SK-N-SH (cell line): ENCODE measurements around the gene TRAIP. TPM values are rescaled to one million over a fixed set of nuclear protein-coding genes. Genes with fewer than 3 reads are reported as not detected.
A peak's percentile ranks its signal among the peaks of the same experiment; 100 is the strongest.

Experiments
- CTCF ChIA-PET: fragments of 300-600, 350-600 bp; formaldehyde crosslinking; extraction: SDS; loops from one replicate; lab custom pipeline; 2021; lab: Yijun Ruan, JAX
- POLR2A ChIA-PET: fragments of 350-600 bp; sonication (Branson Sonifier 250); formaldehyde crosslinking; extraction: SDS; loops from one replicate; lab custom pipeline; 2020; ENCODE audit warnings: antibody characterized with exemption, inconsistent platforms; lab: Yijun Ruan, JAX
- DNase-seq: peaks from one replicate; pipeline ENCODE4 v3.0.0; 2012
- H2AFZ ChIP-seq: fragments of 200-600 bp; sonication (generic); 2 replicates; pipeline ENCODE4 v1.8.1; 2016; ENCODE audit warnings: antibody characterized with exemption, mild to moderate bottlenecking, low read depth
- H3F3A ChIP-seq: fragments of 200-600 bp; sonication (generic); replicated peaks from 2 replicates; pipeline ENCODE3; 2016; ENCODE audit warnings: antibody characterized with exemption, mild to moderate bottlenecking; ENCODE audit not compliant: insufficient read depth
- H3K27ac ChIP-seq, 2 experiments: fragments of 200-500 bp in 1 of 2; fragments of 200-600 bp in 1 of 2; sonication (Bioruptor generic) in 1 of 2; sonication (generic), shearing (Covaris generic) in 1 of 2; 2 replicates each; pipeline versions ENCODE4 v1.5.1 to v1.6.1; 2014 to 2016; ENCODE audit warnings: low read depth in 2 of 2, inconsistent platforms in 1 of 2, low read length in 1 of 2, mild to moderate bottlenecking in 1 of 2, mixed read lengths in 1 of 2
- H3K27me3 ChIP-seq: fragments of 200-600 bp; sonication (generic), shearing (Covaris generic); 2 replicates; pipeline ENCODE4 v1.6.1; 2016; ENCODE audit warnings: mixed run types; ENCODE audit not compliant: insufficient read depth
- H3K36me3 ChIP-seq, 2 experiments: fragments of 200-500 bp in 1 of 2; fragments of 200-600 bp in 1 of 2; sonication (Bioruptor generic) in 1 of 2; sonication (generic) in 1 of 2; replicated peaks in 1 of 2; 2 replicates each; pipeline versions ENCODE3 to v1.5.1; 2014 to 2016; ENCODE audit warnings: low read length in 1 of 2, mild to moderate bottlenecking in 1 of 2; ENCODE audit not compliant: insufficient read depth in 2 of 2, control insufficient read depth in 1 of 2
- H3K4me1 ChIP-seq, 2 experiments: fragments of 200-500 bp in 1 of 2; fragments of 200-600 bp in 1 of 2; sonication (Bioruptor generic) in 1 of 2; sonication (generic), shearing (Covaris generic) in 1 of 2; 2 replicates each; pipeline versions ENCODE4 v1.5.1 to v1.6.1; 2014 to 2016; ENCODE audit warnings: low read depth in 1 of 2, low read length in 1 of 2, mixed run types in 1 of 2; ENCODE audit not compliant: insufficient read depth in 2 of 2, control insufficient read depth in 1 of 2
- H3K4me2 ChIP-seq: fragments of 200-600 bp; sonication (generic), shearing (Covaris generic); 2 replicates; pipeline ENCODE4 v1.6.1; 2017; ENCODE audit warnings: mixed run types
- H3K4me3 ChIP-seq, 2 experiments: fragments of 200-500 bp in 1 of 2; fragments of 200-600 bp in 1 of 2; sonication (Bioruptor generic) in 1 of 2; sonication (generic), shearing (Covaris generic) in 1 of 2; 2 replicates each; pipeline versions ENCODE4 v1.5.1 to v1.8.1; 2014 to 2016; ENCODE audit warnings: low read depth in 2 of 2, inconsistent platforms in 1 of 2, low read length in 1 of 2, mild to moderate bottlenecking in 1 of 2, mixed read lengths in 1 of 2, moderate library complexity in 1 of 2
- H3K79me2 ChIP-seq: fragments of 200-600 bp; sonication (generic); 2 replicates; pipeline ENCODE4 v1.8.1; 2017; ENCODE audit warnings: mild to moderate bottlenecking; ENCODE audit not compliant: insufficient read depth
- H3K9ac ChIP-seq: fragments of 200-600 bp; sonication (generic); 2 replicates; pipeline ENCODE4 v1.6.1; 2017; ENCODE audit warnings: mixed run types
- H3K9me2 ChIP-seq: fragments of 200-600 bp; sonication (generic); 2 replicates; pipeline ENCODE4 v1.6.1; 2017; ENCODE audit warnings: mixed run types
- H3K9me3 ChIP-seq: fragments of 200-600 bp; sonication (generic); 2 replicates; pipeline ENCODE4 v1.6.1; 2017; ENCODE audit warnings: mixed run types, mild to moderate bottlenecking, moderate library complexity
- H4K20me1 ChIP-seq: fragments of 200-600 bp; sonication (generic); 2 replicates; pipeline ENCODE4 v1.6.1; 2017; ENCODE audit warnings: mild to moderate bottlenecking, mixed run types; ENCODE audit not compliant: insufficient read depth
- CHD2 ChIP-seq: fragments of 150-350 bp; IDR thresholded peaks from 2 replicates; pipeline ENCODE4 v1.6.1; 2018; ENCODE audit warnings: low read length; ENCODE audit not compliant: partially characterized antibody
- ELF1 ChIP-seq: IDR thresholded peaks from 2 replicates; pipeline ENCODE4 v1.4.0; 2012
- EP300 ChIP-seq, 2 experiments: IDR thresholded peaks; 2 replicates each; pipeline versions ENCODE4 v1.4.0 to v1.6.1; 2012; ENCODE audit warnings: borderline replicate concordance in 1 of 2, low read depth in 1 of 2, low read length in 1 of 2
- FOSL2 ChIP-seq: IDR thresholded peaks from 2 replicates; pipeline ENCODE4 v1.4.0; 2012; ENCODE audit warnings: low read depth, mild to moderate bottlenecking, moderate library complexity, borderline replicate concordance
- FOXJ3 ChIP-seq: sonication (generic); formaldehyde crosslinking; IDR thresholded peaks from 2 replicates; pipeline ENCODE4 v1.5.1; 2020; ENCODE audit warnings: mild to moderate bottlenecking, missing genetic modification reagents
- FOXM1 ChIP-seq: IDR thresholded peaks from 2 replicates; pipeline ENCODE4 v1.4.0; 2012; ENCODE audit warnings: low read depth, mild to moderate bottlenecking
- GATA2 ChIP-seq: sonication (generic); formaldehyde crosslinking; IDR thresholded peaks from 2 replicates; pipeline ENCODE4 v1.5.0; 2020; ENCODE audit warnings: mild to moderate bottlenecking, missing genetic modification reagents
- MAX ChIP-seq: IDR thresholded peaks from 2 replicates; pipeline ENCODE4 v1.4.0; 2012; ENCODE audit warnings: low read depth
- RCOR1 ChIP-seq: fragments of 150-350 bp; IDR thresholded peaks from 2 replicates; pipeline ENCODE4 v1.6.1; 2017; ENCODE audit warnings: antibody characterized with exemption, low read length
- RFX5 ChIP-seq: IDR thresholded peaks from 2 replicates; pipeline ENCODE4 v1.6.1; 2012; ENCODE audit warnings: mild to moderate bottlenecking, improper control_type of control experiment, low read length
- SIN3A ChIP-seq: IDR thresholded peaks from 2 replicates; pipeline ENCODE4 v1.6.1; 2012; ENCODE audit warnings: low read depth, mild to moderate bottlenecking, low read length, moderate library complexity, borderline replicate concordance
- TAF1 ChIP-seq: IDR thresholded peaks from 2 replicates; pipeline ENCODE4 v1.6.1; 2012; ENCODE audit warnings: low read depth, mild to moderate bottlenecking, low read length, moderate library complexity, borderline replicate concordance
- TCF12 ChIP-seq: IDR thresholded peaks from 2 replicates; pipeline ENCODE4 v1.4.0; 2012
- YY1 ChIP-seq: IDR thresholded peaks from 2 replicates; pipeline ENCODE4 v1.4.0; 2012; ENCODE audit warnings: low read depth, mild to moderate bottlenecking
- ZBTB33 ChIP-seq: IDR thresholded peaks from 2 replicates; pipeline ENCODE4 v1.4.0; 2012; ENCODE audit warnings: low read depth, borderline replicate concordance
- WGBS: methylation state at CpG from one replicate; pipeline ENCODE4 v1.1.6; 2017; ENCODE audit warnings: low lambda C conversion rate; 5-methylcytosine and 5-hydroxymethylcytosine counted together
- polyA plus RNA-seq, 3 experiments: library from polyadenylated mRNA; depleted of rRNA; stranded (reverse); fragments of >200 nt; gene quantifications; 2 replicates each; pipeline ENCODE4 v1.2.3, GENCODE V29; 2012
- TF ChIP-seq, protein P1 (sequence below): IDR thresholded peaks from 2 replicates; pipeline ENCODE4 v1.6.1; 2012; ENCODE audit warnings: mild to moderate bottlenecking, low read depth, low read length, moderate library complexity
- TF ChIP-seq, protein P2 (sequence below): fragments of 200-600 bp; sonication (generic); IDR thresholded peaks from 2 replicates; pipeline ENCODE4 v1.6.1; 2017; ENCODE audit warnings: antibody characterized with exemption, mild to moderate bottlenecking, moderate library complexity
- TF ChIP-seq, protein P3 (sequence below): IDR thresholded peaks from 2 replicates; pipeline ENCODE4 v1.4.0; 2012; ENCODE audit warnings: low read depth, borderline replicate concordance

Gene TRAIP
- polyA plus RNA-seq, 1 of the 3 experiments (the other 2 are of a cell fraction) = 8.1 TPM

- no peak overlapping the region for H3K4me3 ChIP-seq
- H3K4me1 ChIP-seq = peaks cover 0 to 48% of the 10 kb centered on the region in 2 experiments; a peak in 1 of 4 replicates
- peaks cover 5 to 25% of the 10 kb centered on the region in 2 experiments for H3K36me3 ChIP-seq
- no peak overlapping the region for H3K4me2 ChIP-seq
- CTCF ChIA-PET = interaction anchor here (0.9 to 14.6 kb wide), 3 partner anchors 36 to 63 kb away, joined by 3 to 386 read pairs (median 3); partner anchors contain the start of genes CDHR4, INKA1 and UBA7
- no peak overlapping the region for H3K9ac ChIP-seq
- DNase-seq = no peak
- no peaks in the 10 kb centered on the region for H3K79me2 ChIP-seq
- 80% methylated on average over 2 of the region's 3 CpGs for WGBS
- no peaks in the 10 kb centered on the region for H3K9me3 ChIP-seq
- H3F3A ChIP-seq = no peaks in the 10 kb centered on the region
- H4K20me1 ChIP-seq = no peaks in the 10 kb centered on the region
- no peak overlapping the region for H2AFZ ChIP-seq
- H3K27ac ChIP-seq = peak overlapping the region in 1 of 2 experiments; percentile 89; a peak in 2 of 4 replicates
- no peaks in the 10 kb centered on the region for H3K27me3 ChIP-seq
- peak in 1 of 2 experiments; percentile 24; a peak in 1 of 4 replicates for TF ChIP-seq EP300 (IDR thresholded peaks at IDR 0.05; ENCODE audit: borderline replicate concordance in 1 of 2, low read depth in 1 of 2, low read length in 1 of 2)
- no peak for TF ChIP-seq RCOR1
- no peaks in the 10 kb centered on the region for H3K9me2 ChIP-seq
- POLR2A ChIA-PET = interaction anchor here (1.0 kb wide), 1 partner anchor 40 kb away, joined by 3 read pairs; the partner anchor contains the start of gene INKA1
These were observed 13.4 kb downstream of the TRAIP start for GRCh38 chr3:49842843-49843517.

DNA sequence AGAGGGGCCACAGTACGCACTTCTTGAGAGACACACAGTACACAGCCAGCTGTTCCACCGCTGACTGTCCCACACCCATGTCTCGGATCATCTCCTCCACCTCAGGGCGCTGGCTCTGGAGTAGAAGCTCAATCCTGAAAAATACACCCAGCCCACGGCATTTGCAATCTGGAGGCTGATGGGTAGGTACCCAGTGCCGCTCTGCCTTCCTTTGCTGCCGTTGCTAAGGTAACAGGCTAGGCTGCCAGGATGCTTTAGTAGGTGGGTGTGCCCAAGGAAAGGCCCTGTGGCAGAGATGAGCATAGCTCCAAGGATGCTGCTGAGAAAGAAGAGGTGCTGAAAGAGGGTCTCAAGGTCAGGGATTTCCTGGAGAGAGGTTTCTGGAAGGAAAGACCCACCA, 14.6 kb downstream of the TRAIP start:
- Histone ChIP-seq H3K27ac (peak overlapping the region in 1 of 2 experiments; percentile 93; a peak in 1 of 4 replicates), H3K9me2 (no peaks in the 10 kb centered on the region), H3K9me3 (no peaks in the 10 kb centered on the region), H3F3A (no peaks in the 10 kb centered on the region), H3K79me2 (no peaks in the 10 kb centered on the region), H4K20me1 (no peaks in the 10 kb centered on the region), H3K36me3 (peaks cover 0 to 21% of the 10 kb centered on the region in 2 experiments), H3K27me3 (no peaks in the 10 kb centered on the region), H2AFZ (no peak overlapping the region), H3K9ac (no peak overlapping the region), H3K4me2 (no peak overlapping the region), H3K4me3 (no peak overlapping the region), H3K4me1 (peaks cover 0 to 48% of the 10 kb centered on the region in 2 experiments; a peak in 1 of 4 replicates)
- 92% methylated on average over 7 of the region's 7 CpGs for WGBS
- ChIA-PET POLR2A (interaction anchor here (1.0 kb wide), 1 partner anchor 39 kb away, joined by 3 read pairs; the partner anchor contains the start of gene INKA1), CTCF (interaction anchor here (0.6 to 14.6 kb wide), 7 partner anchors 14 to 97 kb away, joined by 3 to 386 read pairs (median 12); partner anchors contain the start of genes CAMKV, CDHR4, INKA1 and TRAIP)
- DNase-seq = no peak
- TF ChIP-seq, protein P1, sequence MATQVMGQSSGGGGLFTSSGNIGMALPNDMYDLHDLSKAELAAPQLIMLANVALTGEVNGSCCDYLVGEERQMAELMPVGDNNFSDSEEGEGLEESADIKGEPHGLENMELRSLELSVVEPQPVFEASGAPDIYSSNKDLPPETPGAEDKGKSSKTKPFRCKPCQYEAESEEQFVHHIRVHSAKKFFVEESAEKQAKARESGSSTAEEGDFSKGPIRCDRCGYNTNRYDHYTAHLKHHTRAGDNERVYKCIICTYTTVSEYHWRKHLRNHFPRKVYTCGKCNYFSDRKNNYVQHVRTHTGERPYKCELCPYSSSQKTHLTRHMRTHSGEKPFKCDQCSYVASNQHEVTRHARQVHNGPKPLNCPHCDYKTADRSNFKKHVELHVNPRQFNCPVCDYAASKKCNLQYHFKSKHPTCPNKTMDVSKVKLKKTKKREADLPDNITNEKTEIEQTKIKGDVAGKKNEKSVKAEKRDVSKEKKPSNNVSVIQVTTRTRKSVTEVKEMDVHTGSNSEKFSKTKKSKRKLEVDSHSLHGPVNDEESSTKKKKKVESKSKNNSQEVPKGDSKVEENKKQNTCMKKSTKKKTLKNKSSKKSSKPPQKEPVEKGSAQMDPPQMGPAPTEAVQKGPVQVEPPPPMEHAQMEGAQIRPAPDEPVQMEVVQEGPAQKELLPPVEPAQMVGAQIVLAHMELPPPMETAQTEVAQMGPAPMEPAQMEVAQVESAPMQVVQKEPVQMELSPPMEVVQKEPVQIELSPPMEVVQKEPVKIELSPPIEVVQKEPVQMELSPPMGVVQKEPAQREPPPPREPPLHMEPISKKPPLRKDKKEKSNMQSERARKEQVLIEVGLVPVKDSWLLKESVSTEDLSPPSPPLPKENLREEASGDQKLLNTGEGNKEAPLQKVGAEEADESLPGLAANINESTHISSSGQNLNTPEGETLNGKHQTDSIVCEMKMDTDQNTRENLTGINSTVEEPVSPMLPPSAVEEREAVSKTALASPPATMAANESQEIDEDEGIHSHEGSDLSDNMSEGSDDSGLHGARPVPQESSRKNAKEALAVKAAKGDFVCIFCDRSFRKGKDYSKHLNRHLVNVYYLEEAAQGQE = no peak
- TF ChIP-seq, protein P2, sequence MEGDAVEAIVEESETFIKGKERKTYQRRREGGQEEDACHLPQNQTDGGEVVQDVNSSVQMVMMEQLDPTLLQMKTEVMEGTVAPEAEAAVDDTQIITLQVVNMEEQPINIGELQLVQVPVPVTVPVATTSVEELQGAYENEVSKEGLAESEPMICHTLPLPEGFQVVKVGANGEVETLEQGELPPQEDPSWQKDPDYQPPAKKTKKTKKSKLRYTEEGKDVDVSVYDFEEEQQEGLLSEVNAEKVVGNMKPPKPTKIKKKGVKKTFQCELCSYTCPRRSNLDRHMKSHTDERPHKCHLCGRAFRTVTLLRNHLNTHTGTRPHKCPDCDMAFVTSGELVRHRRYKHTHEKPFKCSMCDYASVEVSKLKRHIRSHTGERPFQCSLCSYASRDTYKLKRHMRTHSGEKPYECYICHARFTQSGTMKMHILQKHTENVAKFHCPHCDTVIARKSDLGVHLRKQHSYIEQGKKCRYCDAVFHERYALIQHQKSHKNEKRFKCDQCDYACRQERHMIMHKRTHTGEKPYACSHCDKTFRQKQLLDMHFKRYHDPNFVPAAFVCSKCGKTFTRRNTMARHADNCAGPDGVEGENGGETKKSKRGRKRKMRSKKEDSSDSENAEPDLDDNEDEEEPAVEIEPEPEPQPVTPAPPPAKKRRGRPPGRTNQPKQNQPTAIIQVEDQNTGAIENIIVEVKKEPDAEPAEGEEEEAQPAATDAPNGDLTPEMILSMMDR = no peak
- TF ChIP-seq MAX (no peak), RFX5 (no peak), FOSL2 (no peak), GATA2 (CRISPR knock-in tag) (no peak), FOXM1 (no peak), FOXJ3 (no peak), CHD2 (no peak), SIN3A (no peak), ZBTB33 (no peak), ELF1 (no peak), YY1 (no peak), TCF12 (no peak), TAF1 (no peak)
- TF ChIP-seq, protein P3, sequence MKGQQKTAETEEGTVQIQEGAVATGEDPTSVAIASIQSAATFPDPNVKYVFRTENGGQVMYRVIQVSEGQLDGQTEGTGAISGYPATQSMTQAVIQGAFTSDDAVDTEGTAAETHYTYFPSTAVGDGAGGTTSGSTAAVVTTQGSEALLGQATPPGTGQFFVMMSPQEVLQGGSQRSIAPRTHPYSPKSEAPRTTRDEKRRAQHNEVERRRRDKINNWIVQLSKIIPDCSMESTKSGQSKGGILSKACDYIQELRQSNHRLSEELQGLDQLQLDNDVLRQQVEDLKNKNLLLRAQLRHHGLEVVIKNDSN = no peak
